ENCODE measurements around the gene KCNG2.
A peak's percentile ranks its signal among the peaks of the same experiment; 100 is the strongest.

KCNG2 gene

GRCh38 chr18:79936641-79937040 is 138.9 kb downstream of the KCNG2 start:
- DNase-seq = no peak
- H3K4me3 Mint-ChIP-seq = no peak overlapping the region
- H3K27ac Mint-ChIP-seq = no peak overlapping the region
- H3K36me3 Mint-ChIP-seq (ENCODE audit: insufficient read depth) = peaks cover 45% of the 10 kb centered on the region
- no peak for ATAC-seq (replicated peaks)
- H3K27me3 Mint-ChIP-seq = no peaks in the 10 kb centered on the region
- peaks cover 7 to 14% of the 10 kb centered on the region in 2 donors for H3K4me1 Mint-ChIP-seq (ENCODE audit: low read depth in 2 of 2)
- peaks cover 2 to 27% of the 10 kb centered on the region in 2 donors for H3K9me3 Mint-ChIP-seq

DNA sequence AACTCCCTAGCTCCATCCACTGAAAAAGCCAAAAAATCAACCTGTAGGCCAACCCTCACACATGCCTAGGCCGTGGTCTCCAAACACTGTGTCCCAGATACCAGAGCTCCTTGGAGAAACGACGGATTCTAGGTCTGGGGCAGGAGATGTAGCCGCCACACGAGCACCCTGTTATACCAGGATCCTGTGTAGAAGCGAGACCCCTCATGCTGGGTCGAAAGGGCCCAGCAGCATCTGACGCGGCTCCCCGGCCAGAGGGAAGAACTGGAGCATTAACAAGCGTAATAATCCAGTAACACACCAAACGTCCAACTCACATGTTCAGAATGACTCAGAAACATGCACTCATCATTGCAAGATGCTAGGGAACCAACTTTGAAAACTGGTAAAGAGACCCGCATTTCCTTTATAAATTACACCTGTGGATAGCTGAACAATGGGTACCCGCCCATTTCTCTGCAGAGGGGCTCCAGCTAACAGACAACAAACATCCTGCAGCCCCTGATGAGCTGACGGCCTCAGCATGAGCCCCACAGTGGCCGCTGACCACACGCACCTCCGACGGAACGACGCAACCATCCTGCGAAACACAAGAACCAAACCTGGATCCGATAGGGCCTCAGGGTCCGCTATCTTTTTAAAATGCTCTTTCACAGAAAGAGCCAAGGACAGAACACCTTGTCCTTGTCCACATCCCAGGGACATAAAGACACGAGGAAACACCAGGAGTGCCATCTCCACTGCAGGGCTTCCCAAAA is 139.5 kb downstream of the KCNG2 start:
- no peak overlapping the region for H3K27ac Mint-ChIP-seq
- peak overlapping the region in 1 of 2 donors; percentile 14 for H3K4me3 Mint-ChIP-seq
- peaks cover 45% of the 10 kb centered on the region for H3K36me3 Mint-ChIP-seq (ENCODE audit: insufficient read depth)
- peaks cover 7 to 19% of the 10 kb centered on the region in 2 donors for H3K4me1 Mint-ChIP-seq (ENCODE audit: low read depth in 2 of 2)
- DNase-seq = no peak
- ATAC-seq (replicated peaks) = no peak
- H3K9me3 Mint-ChIP-seq = peaks cover 2 to 23% of the 10 kb centered on the region in 2 donors
- H3K27me3 Mint-ChIP-seq = no peaks in the 10 kb centered on the region

DNA sequence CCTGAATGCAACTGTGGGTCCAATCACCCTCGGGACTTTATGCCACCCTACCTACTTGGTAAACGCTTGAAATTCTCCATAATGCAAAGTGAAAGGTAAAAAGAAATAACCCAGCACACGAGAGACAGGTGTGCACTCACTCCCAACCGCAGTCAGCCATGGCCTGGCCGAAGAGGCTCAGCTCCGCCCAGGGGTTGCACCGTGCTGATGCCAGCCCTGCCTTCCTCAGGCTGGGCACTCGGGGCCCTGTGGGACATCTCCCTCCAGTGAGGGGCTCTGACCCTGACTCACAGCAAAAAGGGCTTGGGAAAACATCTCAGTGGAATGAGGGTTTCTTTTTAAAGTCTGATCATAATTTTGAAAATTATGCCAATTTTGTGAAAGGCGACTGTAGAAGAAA is 140.5 kb downstream of the KCNG2 start:
- Mint-ChIP-seq H3K27me3 (no peaks in the 10 kb centered on the region), H3K9me3 (peaks cover 2 to 15% of the 10 kb centered on the region in 2 donors), H3K4me1 (ENCODE audit: low read depth in 2 of 2) (peaks cover 7 to 19% of the 10 kb centered on the region in 2 donors), H3K36me3 (ENCODE audit: insufficient read depth) (peaks cover 48% of the 10 kb centered on the region), H3K4me3 (no peak overlapping the region), H3K27ac (peak overlapping the region in 1 of 2 donors; percentile 69)
- ATAC-seq (replicated peaks) = no peak
- DNase-seq = no peak

GRCh38 chr18:79939096-79939495 is 141.4 kb downstream of the KCNG2 start:
- Mint-ChIP-seq H3K36me3 (ENCODE audit: insufficient read depth) (peaks cover 45% of the 10 kb centered on the region), H3K4me3 (no peak overlapping the region), H3K9me3 (peaks cover 2 to 7% of the 10 kb centered on the region in 2 donors), H3K27ac (no peak overlapping the region), H3K27me3 (no peaks in the 10 kb centered on the region), H3K4me1 (ENCODE audit: low read depth in 2 of 2) (peaks cover 9 to 21% of the 10 kb centered on the region in 2 donors)
- ATAC-seq (replicated peaks) = no peak
- no peak for DNase-seq

GRCh38 chr18:79940126-79940813 is 142.5 kb downstream of the KCNG2 start:
- DNase-seq = no peak
- Mint-ChIP-seq H3K36me3 (ENCODE audit: insufficient read depth) (peaks cover 40% of the 10 kb centered on the region), H3K4me1 (ENCODE audit: low read depth in 2 of 2) (peaks cover 21 to 31% of the 10 kb centered on the region in 2 donors), H3K9me3 (peaks cover 2 to 7% of the 10 kb centered on the region in 2 donors), H3K27me3 (no peaks in the 10 kb centered on the region), H3K27ac (peak overlapping the region in 1 of 2 donors; percentile 1), H3K4me3 (no peak overlapping the region)
- no peak for ATAC-seq (replicated peaks)

DNA sequence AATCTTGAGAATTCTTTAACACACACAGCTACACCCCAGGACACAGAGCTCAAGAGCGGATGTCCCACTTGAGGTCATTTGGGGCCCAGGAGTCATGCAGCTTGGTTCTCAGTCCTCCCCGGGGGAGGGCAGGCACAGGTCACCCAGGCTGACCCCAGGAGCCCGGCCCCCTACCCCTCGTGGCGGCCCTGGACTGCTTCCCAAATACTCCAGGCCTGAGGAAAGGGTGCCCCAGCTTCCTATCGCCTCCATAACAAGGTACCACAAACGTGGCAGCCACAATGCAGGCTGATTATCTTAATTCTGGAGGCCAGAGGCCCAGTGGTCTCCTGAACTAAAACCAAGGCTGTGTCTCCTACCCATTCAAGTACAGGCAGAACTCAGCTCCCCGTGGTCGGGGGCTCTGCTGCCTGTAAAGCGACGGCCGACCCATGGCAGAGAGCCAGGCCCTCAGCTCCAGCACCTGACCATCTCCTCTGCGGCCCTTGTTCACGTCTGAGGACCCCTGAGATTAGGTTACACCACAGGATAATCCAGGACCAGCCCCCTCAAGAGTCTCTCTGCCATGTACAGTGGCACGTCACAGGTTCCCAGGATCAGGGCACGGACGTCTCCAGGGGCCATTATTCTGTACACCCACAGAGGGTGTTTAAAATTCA is 143.2 kb downstream of the KCNG2 start:
- no peak overlapping the region for H3K4me3 Mint-ChIP-seq
- H3K36me3 Mint-ChIP-seq (ENCODE audit: insufficient read depth) = peaks cover 40% of the 10 kb centered on the region
- H3K27me3 Mint-ChIP-seq = no peaks in the 10 kb centered on the region
- peaks cover 22 to 31% of the 10 kb centered on the region in 2 donors for H3K4me1 Mint-ChIP-seq (ENCODE audit: low read depth in 2 of 2)
- DNase-seq (no peak), ATAC-seq (replicated peaks) (no peak)
- H3K9me3 Mint-ChIP-seq = peaks cover 0 to 3% of the 10 kb centered on the region in 2 donors
- no peak overlapping the region for H3K27ac Mint-ChIP-seq

DNA sequence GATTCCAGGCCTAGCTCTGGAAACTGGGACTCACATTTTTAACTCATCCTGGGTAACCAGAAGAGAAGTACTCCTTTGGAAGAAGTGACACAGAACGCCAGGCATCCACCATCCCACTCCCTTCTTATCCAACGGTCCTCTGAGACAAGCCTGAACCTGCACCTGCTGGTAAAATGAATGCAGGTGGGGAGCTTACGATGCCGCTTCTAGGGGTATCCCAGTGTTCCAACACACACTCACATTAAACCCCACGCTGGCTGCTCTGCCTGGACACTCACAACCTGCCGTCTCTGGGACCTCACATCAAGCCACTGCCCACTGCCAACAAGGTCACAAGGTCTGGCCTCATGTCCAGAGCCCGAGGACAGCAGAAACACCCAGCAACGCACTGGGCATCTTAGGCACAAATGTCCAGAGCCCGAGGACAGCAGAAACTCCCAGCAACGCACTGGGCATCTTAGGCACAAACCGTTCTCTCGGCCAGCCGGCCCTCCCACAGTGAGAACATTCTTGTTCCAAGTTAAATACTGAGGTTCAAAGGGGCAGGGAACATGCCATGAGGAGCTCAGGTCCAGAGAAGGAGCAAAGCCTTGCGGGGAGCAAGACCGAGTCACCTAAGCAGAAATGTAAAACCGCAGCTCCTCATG is 143.9 kb downstream of the KCNG2 start:
- H3K27me3 Mint-ChIP-seq = no peaks in the 10 kb centered on the region
- DNase-seq = no peak
- H3K9me3 Mint-ChIP-seq = no peaks in the 10 kb centered on the region
- H3K36me3 Mint-ChIP-seq (ENCODE audit: insufficient read depth) = peaks cover 38% of the 10 kb centered on the region
- peaks cover 22 to 31% of the 10 kb centered on the region in 2 donors for H3K4me1 Mint-ChIP-seq (ENCODE audit: low read depth in 2 of 2)
- H3K4me3 Mint-ChIP-seq = no peak overlapping the region
- no peak for ATAC-seq (replicated peaks)
- H3K27ac Mint-ChIP-seq = peak overlapping the region in 1 of 2 donors; percentile 87

DNA sequence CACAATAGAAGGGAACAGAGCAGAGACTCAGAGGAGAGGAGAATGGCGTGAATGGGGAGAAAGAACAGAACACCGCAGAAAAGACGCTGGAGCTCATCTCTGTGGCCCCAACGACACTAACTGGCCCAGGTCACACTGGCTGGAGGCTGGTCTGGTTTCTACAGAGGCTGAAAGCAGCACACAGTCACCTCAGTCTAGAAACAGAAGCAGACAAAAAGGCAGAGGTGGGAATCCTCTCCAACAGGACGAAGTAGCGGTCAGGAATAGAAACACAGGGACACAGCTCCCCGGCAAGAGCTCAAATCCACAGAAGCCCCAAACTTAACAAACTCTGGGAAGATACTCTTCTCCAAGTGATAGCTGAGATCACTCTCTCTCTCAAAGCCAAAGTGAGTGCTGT is 144.5 kb downstream of the KCNG2 start:
- Mint-ChIP-seq H3K4me3 (no peak overlapping the region), H3K36me3 (ENCODE audit: insufficient read depth) (peaks cover 42% of the 10 kb centered on the region)

DNA sequence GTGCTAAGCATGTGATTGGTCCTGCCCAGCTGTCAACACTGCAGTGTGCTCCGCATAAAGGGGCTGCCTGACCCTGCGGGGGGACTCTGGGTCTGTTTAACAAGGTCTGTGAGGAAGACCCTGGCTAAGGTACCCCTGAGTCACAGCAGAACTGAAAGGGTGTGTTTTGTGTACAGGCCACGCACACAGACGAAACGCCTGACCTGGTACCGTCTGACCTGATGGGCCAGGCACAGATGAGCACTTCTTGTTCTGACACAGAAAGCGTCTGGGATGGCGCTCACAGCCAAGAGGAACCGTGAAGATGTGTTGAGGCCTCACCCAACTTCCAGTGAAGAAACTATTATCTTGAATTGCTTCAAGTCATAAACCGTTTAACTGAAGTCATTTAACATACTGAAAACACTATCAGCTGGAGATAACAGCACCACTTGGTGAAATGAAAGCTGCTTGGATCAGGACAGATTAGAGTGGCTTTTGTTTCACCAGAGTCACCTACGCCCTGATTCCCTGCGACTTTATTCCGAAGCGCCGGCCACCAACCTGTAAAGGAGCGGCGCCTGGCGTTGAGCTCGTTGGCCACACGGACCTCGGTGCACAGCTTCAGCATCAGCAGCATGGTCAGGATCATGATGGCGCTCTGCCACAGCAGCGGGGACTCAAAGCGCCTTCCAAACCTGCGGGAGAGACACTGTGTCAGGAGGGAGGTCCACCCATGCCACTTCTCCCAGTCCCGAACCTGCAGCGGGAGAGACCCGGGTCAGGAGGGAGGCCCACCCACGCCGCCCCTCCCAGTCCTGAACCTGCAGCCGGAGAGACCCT is 145.3 kb downstream of the KCNG2 start:
- Mint-ChIP-seq H3K27ac (peak overlapping the region in 1 of 2 donors; percentile 23), H3K4me1 (ENCODE audit: low read depth in 2 of 2) (peaks cover 21 to 22% of the 10 kb centered on the region in 2 donors), H3K4me3 (no peak overlapping the region), H3K36me3 (ENCODE audit: insufficient read depth) (peaks cover 37% of the 10 kb centered on the region), H3K27me3 (no peaks in the 10 kb centered on the region), H3K9me3 (no peaks in the 10 kb centered on the region)
- DNase-seq (no peak), ATAC-seq (replicated peaks) (no peak)

More for the DNA sequence above, 144.5 kb downstream of the KCNG2 start:
- no peaks in the 10 kb centered on the region for H3K27me3 Mint-ChIP-seq
- DNase-seq = no peak
- peaks cover 26 to 28% of the 10 kb centered on the region in 2 donors for H3K4me1 Mint-ChIP-seq (ENCODE audit: low read depth in 2 of 2)
- ATAC-seq (replicated peaks) = no peak
- H3K27ac Mint-ChIP-seq = peak overlapping the region in 1 of 2 donors; percentile 87
- H3K9me3 Mint-ChIP-seq = no peaks in the 10 kb centered on the region

- no peaks in the 10 kb centered on the region for H3K9me3 Mint-ChIP-seq
- H3K4me1 Mint-ChIP-seq (ENCODE audit: low read depth in 2 of 2) = peaks cover 23 to 25% of the 10 kb centered on the region in 2 donors
- H3K27ac Mint-ChIP-seq = peak overlapping the region in 1 of 2 donors; percentile 89
- DNase-seq = no peak
- no peak for ATAC-seq (replicated peaks)
- H3K36me3 Mint-ChIP-seq (ENCODE audit: insufficient read depth) = peaks cover 32% of the 10 kb centered on the region
- no peaks in the 10 kb centered on the region for H3K27me3 Mint-ChIP-seq
- peak overlapping the region in 1 of 2 donors; percentile 13 for H3K4me3 Mint-ChIP-seq
Measured at GRCh38 chr18:79943608-79944125, 145.9 kb downstream of the KCNG2 start.

DNA sequence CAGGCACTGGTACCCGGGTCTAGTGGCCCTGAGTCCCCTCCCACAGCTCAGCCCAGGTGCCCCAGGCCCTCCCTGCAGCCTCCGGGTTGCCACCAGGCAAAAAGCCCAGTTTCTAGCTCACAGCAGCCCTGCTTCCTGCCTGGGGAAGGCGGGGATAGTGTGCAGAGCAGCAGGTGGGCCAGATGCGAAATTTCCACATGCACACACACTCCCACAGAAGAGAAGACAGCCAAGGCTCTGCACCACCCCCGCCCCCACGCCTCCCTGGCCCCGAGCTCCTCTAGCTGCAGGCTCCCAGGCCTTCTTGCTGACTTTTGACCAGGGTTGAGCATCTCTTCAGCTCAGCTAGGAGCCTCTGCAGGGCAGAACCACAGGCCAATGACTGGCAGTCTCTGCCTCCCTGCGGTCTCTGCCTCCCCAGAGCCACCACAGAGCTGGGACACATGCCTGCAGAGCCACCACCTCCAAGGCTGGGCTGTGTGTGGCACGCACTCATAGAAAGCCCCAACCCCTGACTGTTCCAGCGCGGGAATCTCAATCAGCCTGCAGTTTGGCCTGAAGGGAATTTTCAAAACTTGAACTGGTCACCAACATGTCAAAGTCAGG is 146.5 kb downstream of the KCNG2 start:
- Mint-ChIP-seq H3K27ac (peak overlapping the region; percentile 89 to 94), H3K36me3 (ENCODE audit: insufficient read depth) (peaks cover 26% of the 10 kb centered on the region)

GRCh38 chr18:79944746-79945117 is 147.0 kb downstream of the KCNG2 start:
- Mint-ChIP-seq H3K9me3 (no peaks in the 10 kb centered on the region), H3K27ac (peak overlapping the region; percentile 89 to 94), H3K36me3 (ENCODE audit: insufficient read depth) (peaks cover 21% of the 10 kb centered on the region), H3K4me1 (ENCODE audit: low read depth in 2 of 2) (peaks cover 30 to 32% of the 10 kb centered on the region in 2 donors), H3K4me3 (peak overlapping the region; percentile 13 to 33), H3K27me3 (no peaks in the 10 kb centered on the region)
- ATAC-seq (replicated peaks) (peak; percentile 63), DNase-seq (no peak)

More for the DNA sequence above, 146.5 kb downstream of the KCNG2 start:
- ATAC-seq (replicated peaks) (peak; percentile 73), DNase-seq (no peak)
- Mint-ChIP-seq H3K27me3 (no peaks in the 10 kb centered on the region), H3K4me1 (ENCODE audit: low read depth in 2 of 2) (peaks cover 28 to 29% of the 10 kb centered on the region in 2 donors), H3K4me3 (peak overlapping the region; percentile 13 to 33), H3K9me3 (no peaks in the 10 kb centered on the region)

All from effector memory CD8-positive, alpha-beta T cell (primary cell).